DMS79 treated with DMSO at 0.1 percent for 48 hours (cell line): ENCODE data around the gene PGP.

Experiments used
- DNase-seq: peaks from one replicate; lab custom pipeline; 2025; lab: John Stamatoyannopoulos, UW

The PGP gene

GRCh38 chr16:2199095-2199494 lies 15.5 kb downstream of the PGP start:
- DNase-seq, result no peak

- no peak for DNase-seq
Measured at GRCh38 chr16:2198283-2198682, 16.4 kb downstream of the PGP start.

- DNase-seq, result no peak
Measured at GRCh38 chr16:2197765-2198164, 16.9 kb downstream of the PGP start.

DNA sequence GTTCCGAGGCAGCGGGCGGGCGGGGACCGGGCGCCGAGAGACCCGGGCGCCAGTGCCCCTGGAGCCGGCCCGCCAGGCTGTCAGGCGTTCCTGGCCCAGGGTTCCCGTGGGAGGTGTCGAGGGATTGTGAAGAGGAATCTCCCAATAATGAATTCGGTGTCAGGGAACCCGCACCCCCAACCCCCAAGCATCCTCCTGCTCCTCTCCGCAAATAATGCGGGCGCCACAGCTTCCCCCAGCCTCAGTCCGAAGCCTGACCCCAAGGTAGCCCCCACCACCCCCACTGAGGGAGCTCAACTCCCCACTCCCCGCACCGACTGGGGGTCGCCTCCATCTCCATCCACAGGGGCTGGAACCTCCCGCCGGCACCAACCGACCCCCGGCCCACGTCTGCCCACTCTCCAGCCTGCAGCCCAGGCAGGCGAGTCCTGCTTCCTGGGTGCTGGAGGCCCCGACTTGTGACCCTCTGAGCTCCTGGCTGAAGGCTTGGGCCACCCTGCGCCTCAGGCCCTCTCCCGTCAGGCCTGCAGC lies 17.6 kb downstream of the PGP start:
- DNase-seq, result no peak

DNA sequence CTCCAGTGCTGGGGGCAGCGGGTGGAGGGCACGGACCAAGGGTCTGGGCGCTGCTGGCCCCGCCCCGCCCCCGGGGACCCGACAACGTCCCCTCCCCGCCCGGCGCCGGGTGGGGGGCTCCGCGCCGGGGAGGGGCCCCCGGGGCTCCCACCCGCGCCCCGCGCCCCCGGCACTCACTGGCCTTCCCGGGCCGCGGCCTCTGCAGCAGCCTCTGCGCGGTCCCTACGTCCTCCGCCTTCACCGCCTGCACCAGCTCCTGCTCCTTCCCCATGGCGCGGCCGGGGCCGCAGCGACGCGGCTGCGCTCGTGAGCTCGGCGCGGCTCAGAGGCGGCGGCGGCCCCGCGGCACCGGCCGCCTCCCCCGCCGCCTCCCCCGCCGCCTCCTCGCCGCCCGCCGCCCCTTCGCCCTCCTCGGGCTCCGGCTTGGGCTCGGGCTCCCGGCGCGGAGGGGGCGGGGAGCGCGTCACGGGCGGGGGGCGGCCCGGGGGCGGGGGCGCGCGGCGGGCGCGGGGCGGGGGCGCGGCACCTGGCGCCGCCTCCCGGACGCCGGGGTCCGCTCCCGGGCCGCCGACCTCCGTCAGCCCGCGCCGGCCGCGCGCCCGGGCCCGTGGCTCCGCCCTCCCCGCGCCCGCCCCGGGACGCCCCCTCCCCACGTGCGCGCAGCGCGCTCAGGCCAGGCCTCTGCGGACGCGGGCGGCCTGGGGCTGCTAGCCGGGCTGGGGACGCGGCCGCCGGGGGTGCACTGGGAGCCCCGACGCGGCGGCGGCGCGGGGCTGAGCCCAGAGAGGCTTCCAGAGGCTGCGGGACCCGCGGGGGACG lies 18.3 kb downstream of the PGP start, which contains the start of gene CASKIN1:
CASKIN1 (minus strand) TSS at position 444 of the 819 bp plus-strand sequence; CDS start at position 271, 173 bp downstream.
- DNase-seq, result peak; percentile 4

DNA sequence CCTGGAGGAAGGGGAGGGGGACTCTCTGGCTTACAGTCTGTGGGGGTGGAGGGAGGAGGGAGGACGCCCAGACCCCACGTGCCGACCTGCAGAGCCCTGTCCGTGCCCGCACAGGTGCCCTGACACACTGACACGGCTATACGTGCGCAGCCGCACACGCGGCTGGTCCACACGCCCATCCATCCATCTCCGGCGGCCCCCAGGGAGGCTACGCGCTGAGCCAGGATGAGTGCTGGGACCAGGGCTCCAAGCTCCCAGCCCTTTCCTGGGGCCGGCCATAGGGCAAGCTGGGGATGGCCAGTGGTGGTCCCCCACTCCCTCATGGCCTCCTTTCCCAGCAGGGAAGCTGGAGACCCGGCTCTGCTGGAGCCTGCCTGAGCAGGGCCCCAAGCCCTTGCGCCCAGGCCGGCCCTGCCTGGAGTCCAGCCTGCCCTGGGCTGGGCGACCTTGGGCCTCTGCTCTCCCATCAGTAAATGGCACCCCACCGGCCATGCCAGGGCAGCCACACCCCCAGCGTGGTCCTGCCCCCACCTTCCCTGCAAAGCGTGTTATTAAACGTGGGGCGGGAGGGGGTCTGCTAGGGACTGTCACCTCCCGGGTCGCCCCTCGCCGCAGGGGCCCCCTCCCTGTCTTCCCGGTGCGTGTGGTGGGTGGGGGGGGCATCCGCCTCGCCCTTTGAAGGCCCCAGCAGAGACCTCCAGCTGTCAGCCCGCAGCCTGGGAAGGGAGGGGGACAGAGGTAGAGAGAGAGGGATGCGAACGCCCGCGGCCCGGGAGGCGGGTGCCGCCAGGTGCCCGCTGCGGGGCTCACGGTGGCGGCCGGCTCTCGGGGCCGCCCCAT lies 19.1 kb downstream of the PGP start:
- no peak for DNase-seq

GRCh38 chr16:2194852-2195321 lies 19.8 kb downstream of the PGP start:
- DNase-seq, result peak; percentile 75

DNA sequence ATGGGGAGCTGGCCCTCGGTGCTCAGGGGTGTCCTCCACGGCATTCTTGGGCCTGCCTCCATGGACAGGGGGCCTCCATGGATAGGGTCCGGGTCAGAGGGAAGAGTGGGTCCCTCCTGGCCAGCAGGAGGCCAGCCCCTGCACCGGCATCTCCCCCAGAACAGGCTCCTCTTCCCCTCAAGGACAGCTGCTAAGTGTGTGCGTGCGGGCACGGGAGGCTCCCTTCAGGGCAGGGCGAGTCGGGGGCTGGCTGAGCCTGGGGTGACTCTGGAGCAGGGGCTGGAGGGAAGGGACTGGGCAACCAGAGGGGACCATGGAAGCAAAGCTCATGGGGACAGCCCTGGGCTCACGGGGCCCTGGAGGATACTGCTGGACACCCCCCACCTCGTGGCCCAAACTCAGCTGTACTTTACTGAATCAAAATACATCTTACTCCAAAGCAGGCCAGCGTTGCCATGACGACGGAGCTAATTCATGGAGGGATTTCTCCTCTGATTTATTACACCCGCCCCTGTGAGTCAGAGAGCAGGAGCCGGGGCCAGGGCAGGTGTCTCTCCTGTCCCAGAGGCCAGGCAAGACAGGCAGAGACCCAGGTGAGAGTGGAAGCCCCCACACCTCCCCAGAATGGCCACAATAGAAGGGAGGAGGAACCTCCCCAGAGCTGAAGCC lies 20.3 kb downstream of the PGP start:
- no peak for DNase-seq

GRCh38 chr16:2191446-2191706 lies 23.3 kb downstream of the PGP start:
- DNase-seq, result no peak

DNA sequence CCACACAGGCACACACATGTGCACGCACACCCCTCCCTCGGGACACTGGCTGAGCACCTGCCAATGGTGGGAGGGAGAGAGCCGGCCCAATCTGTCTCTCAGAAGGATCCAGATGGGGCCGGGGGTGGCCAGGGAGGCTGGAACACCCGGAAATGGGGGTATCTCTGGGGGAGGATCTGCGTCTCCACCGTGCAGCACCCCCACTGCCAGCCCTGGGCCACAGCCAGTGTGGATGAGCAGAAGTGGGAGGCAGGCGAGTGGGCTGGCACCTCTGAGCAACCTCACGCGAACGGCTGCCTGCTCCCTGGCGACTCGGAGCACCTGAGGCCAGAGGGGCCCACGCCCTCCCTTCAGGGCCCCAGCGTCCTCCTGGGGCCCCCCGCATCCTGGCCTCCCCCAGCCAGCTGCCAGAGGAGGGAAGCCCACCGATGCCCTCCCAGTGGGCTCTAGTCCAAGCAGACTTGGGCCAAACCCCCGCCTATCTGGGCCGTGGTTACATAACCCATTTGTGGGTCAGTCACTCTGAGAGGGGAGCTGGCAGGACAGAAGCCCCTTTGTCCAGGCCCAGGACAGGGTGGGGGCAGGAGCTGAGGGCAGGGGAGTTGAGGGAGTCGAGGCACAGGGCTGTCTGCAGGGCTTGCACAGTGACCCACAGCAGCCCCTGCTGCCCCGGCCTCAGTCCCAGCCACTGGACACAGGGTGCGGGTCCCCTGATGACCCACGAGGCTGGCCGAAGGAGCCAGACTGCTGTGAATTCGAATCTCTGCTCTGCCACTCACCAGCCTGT lies 23.8 kb downstream of the PGP start:
- DNase-seq, result no peak

GRCh38 chr16:2190002-2190658 lies 24.5 kb downstream of the PGP start:
- DNase-seq, result no peak

- no peak for DNase-seq
Measured at GRCh38 chr16:2189252-2189893, 25.3 kb downstream of the PGP start.

DNA sequence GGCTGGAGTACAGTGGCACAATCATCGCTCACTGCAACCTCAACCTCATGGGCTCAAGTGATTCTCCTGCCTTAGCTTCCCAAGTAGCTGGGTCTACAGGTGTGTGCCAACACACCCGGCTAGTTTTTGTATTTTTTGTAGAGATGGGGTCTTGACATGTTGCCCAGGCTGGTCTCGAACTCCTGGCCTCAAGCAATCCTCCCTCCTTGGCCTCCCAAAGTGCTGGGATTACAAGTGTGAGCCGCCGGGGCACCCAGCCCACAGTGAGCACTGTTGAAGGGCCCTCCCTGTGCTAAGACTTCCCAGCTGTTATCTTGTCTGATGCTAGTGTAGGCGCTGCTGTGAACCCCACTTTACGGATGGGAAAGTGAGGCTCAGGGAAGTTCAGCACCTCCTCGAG lies 26.2 kb downstream of the PGP start:
- no peak for DNase-seq

- no peak for DNase-seq
Measured at GRCh38 chr16:2187212-2187611, 27.4 kb downstream of the PGP start.

DNA sequence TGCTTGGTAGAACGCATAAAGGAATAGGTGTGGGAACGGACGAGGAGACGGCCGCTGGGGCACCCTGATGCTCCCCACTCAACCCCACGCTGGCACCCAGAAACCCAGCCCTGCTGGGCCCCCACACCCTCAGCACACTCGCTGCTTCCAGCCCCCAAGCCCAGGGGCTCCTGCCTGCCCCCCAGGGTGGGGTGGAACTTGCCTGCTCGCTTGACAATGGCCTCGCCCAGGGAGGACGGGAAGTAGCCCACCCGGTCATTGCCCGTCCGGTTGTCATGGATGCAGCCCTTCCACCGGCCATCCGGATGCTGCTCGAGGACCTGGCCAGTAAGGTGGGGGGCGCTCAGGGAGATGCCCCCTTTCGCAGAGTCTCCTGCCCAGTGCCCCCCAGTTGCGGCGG lies 28.1 kb downstream of the PGP start:
- DNase-seq, result no peak

DNA sequence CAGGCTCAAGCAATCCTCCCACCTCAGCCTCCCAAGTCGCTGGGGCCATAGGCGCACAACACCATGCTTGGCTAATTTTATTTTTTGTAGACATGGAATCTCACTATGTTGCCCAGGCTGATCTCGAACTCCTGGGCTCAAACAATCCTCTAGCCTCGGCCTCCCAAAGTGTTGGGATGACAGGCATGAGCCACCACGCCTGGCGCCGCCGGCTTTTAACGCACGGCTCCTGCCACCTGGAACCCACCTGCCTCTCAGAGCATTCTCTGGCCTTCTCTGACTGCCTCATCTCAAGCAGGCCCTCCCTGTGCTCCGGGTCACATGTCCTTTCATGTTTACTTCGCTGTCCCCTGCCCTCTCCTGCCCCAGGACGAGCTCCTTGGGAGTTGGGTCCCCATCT lies 28.6 kb downstream of the PGP start:
- DNase-seq, result no peak

DNA sequence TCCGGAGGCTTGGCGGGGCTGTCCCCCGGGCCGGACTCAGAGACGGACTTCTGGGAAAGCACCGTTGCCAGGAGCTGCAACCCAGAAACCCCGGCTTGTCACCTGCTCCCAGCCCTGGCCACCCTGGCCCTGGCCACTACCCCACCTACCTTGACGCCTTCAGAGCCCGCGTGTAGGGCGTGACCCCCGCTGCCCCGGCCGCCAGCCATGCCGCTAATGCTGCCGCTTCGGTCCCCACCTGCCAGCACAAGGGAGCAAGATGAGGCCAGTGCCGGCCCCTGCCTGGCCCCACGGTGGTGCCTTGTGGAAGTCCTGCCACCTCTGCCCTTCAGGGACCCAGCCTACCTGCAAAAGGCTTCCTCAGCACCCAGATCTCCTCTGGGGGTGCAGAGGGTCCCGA lies 29.7 kb downstream of the PGP start:
- no peak for DNase-seq

- DNase-seq, result no peak
Measured at GRCh38 chr16:2184346-2184745, 30.3 kb downstream of the PGP start.

- DNase-seq, result no peak
Measured at GRCh38 chr16:2183671-2184070, 31.0 kb downstream of the PGP start.

- DNase-seq, result no peak
Measured at GRCh38 chr16:2181952-2182351, 32.7 kb downstream of the PGP start.
